ENCODE data around the gene KRTAP4-9. TPM values are rescaled to one million over a fixed set of nuclear protein-coding genes. Genes with fewer than 3 reads are reported as not detected.

Gene KRTAP4-9
- total and polyA plus RNA-seq, 9 of the 15 experiments (the other 6 are each of a cell fraction or from before 2014, with no cell fraction given), result not detected

DNA sequence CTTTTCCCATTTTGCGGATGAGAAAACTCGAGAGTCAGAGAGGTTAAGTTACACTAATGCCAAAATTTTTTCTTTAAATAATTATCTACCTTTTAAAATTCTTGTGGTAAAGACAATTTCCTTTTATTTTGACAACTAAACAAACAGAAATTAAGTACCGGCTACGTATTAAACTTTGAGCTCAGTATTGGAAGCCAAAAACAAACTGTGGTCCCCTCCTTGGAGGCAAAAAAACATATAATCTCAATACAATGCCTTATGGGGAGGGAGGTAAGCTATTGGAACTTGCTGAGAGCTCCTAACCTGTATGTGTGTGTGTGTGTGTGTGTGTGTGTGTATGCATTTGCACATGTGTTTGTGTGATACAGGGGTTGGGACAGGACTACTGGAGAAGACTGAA is 41.7 kb upstream of the KRTAP4-9 start:
- no peaks in the 10 kb centered on the region; the same call in 1 of the 2 replicates for H4K20me1 ChIP-seq (replicated peaks; ENCODE audit: control insufficient read depth, insufficient read depth, low read length)
- DNase-seq (ENCODE audit: extremely low read depth in 1 of 4, low spot score in 3 of 4) (no peak), FAIRE-seq (no peak), ATAC-seq (no peak)
- no peak for TF ChIP-seq ZNF384 (IDR thresholded peaks at IDR 0.05; ENCODE audit: low read depth, low read length)
- TF ChIP-seq MED1 (CRISPR knock-in tag; IDR thresholded peaks at IDR 0.05; ENCODE audit: borderline replicate concordance), result no peak
- TF ChIP-seq JUN (IDR thresholded peaks at IDR 0.05; ENCODE audit: borderline replicate concordance, low read depth, low read length), result no peak
- TF ChIP-seq JUN (CRISPR knock-in tag; IDR thresholded peaks at IDR 0.05; ENCODE audit: borderline replicate concordance), result no peak
- TF ChIP-seq, protein P1, sequence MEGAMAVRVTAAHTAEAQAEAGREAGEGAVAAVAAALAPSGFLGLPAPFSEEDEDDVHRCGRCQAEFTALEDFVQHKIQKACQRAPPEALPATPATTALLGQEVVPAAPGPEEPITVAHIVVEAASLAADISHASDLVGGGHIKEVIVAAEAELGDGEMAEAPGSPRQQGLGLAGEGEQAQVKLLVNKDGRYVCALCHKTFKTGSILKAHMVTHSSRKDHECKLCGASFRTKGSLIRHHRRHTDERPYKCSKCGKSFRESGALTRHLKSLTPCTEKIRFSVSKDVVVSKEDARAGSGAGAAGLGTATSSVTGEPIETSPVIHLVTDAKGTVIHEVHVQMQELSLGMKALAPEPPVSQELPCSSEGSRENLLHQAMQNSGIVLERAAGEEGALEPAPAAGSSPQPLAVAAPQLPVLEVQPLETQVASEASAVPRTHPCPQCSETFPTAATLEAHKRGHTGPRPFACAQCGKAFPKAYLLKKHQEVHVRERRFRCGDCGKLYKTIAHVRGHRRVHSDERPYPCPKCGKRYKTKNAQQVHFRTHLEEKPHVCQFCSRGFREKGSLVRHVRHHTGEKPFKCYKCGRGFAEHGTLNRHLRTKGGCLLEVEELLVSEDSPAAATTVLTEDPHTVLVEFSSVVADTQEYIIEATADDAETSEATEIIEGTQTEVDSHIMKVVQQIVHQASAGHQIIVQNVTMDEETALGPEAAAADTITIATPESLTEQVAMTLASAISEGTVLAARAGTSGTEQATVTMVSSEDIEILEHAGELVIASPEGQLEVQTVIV (CRISPR knock-in tag; IDR thresholded peaks at IDR 0.05; ENCODE audit: borderline replicate concordance), result no peak
- no peak overlapping the region for H3K4me2 ChIP-seq (ENCODE audit: insufficient read depth, low read length)
- WGBS (ENCODE audit: insufficient coverage, low coverage, missing lambda C conversion rate), result 0% methylated on average over 4 of the region's 4 CpGs
- ChIA-PET POLR2A (no interaction called here), CTCF (ENCODE audit: low intra/inter-chr PET ratio) (no interaction called here)
- no TSS peak for BruUV-seq (replicated peaks)
- H2AFZ ChIP-seq (ENCODE audit: low read depth, low read length), result no peak overlapping the region
- intact Hi-C loops (cut with micrococcal nuclease), result no loop called here
- H3K9ac ChIP-seq (ENCODE audit: insufficient read depth in 1 of 2, low read depth in 2 of 2, low read length in 2 of 2), result no peak overlapping the region
- H3K27ac ChIP-seq (ENCODE audit: extremely low read depth, low read depth, low read length), result no peak overlapping the region
- no peaks in the 10 kb centered on the region for H3K9me1 ChIP-seq (ENCODE audit: control insufficient read depth, insufficient read depth, low read length)
- no peak overlapping the region for H3K4me3 ChIP-seq
- no peaks in the 10 kb centered on the region for H3K36me3 ChIP-seq (ENCODE audit: control insufficient read depth, insufficient read depth, low read length)
- peaks cover 0 to 5% of the 10 kb centered on the region in 2 experiments; a peak in 2 of 5 replicates for H3K4me1 ChIP-seq (replicated peaks in 1 of 2; ENCODE audit: control insufficient read depth in 2 of 2, insufficient read depth in 2 of 2, low read length in 2 of 2)
- no peaks in the 10 kb centered on the region for H3K79me2 ChIP-seq (ENCODE audit: control insufficient read depth, insufficient read depth, low read length)
- H3K27me3 ChIP-seq (ENCODE audit: control insufficient read depth in 2 of 2, insufficient read depth in 2 of 2, low read length in 2 of 2), result peaks cover 0 to 4% of the 10 kb centered on the region in 2 experiments; a peak in 2 of 5 replicates
- in situ Hi-C loops (cut with MboI), result no loop called here
- no peaks in the 10 kb centered on the region for H3K9me3 ChIP-seq (replicated peaks; ENCODE audit: control insufficient read depth, insufficient read depth, low read depth, low read length)
